Activated T-helper 2 cell treated with anti-CD3 and anti-CD28 coated beads, Interferon-gamma antibody, Interleukin-2, Interleukin-4, amounts not matched to agents 10 μg/mL and 5 μg/mL and 100 μg/mL, durations not matched to agents 14 hours and 24 hours and 36 hours (primary cell): ENCODE measurements around the gene PPM1N. TPM values are rescaled to one million over a fixed set of nuclear protein-coding genes. Genes with fewer than 3 reads are reported as not detected.
"Not testable (repeated sequence)": the region's sequence is repeated elsewhere in the genome, so short reads cannot be mapped to it uniquely, and the experiment has no call there.

ENCODE experiments used
- DNase-seq: peaks from one replicate; pipeline ENCODE4 v3.0.0; 2021; ENCODE audit warnings: low spot score
- H3K27ac Mint-ChIP-seq: one replicate; pipeline ENCODE4 v1.8.0; 2021; ENCODE audit warnings: mixed read lengths
- H3K27me3 Mint-ChIP-seq: one replicate; pipeline ENCODE4 v1.8.0; 2021; ENCODE audit warnings: low read depth, mixed read lengths
- H3K36me3 Mint-ChIP-seq: one replicate; pipeline ENCODE4 v1.8.0; 2021; ENCODE audit warnings: low read depth, mixed read lengths
- H3K4me1 Mint-ChIP-seq: one replicate; pipeline ENCODE4 v1.8.0; 2021; ENCODE audit warnings: low read depth, mixed read lengths
- H3K4me3 Mint-ChIP-seq: one replicate; pipeline ENCODE4 v1.8.0; 2021; ENCODE audit warnings: low read depth, mild to moderate bottlenecking, moderate library complexity, mixed read lengths
- H3K9me3 Mint-ChIP-seq: one replicate; pipeline ENCODE4 v1.8.0; 2021; ENCODE audit warnings: mixed read lengths
- intact Hi-C: fragments of 100-400 bp; cut with micrococcal nuclease; formaldehyde crosslinking; loops from one replicate; pipeline ENCODE4 v1.15.1; 2023
- total RNA-seq: library from RNA; stranded (reverse); gene quantifications from 2 replicates; pipeline ENCODE4 v1.2.3, GENCODE V29; 2022

PPM1N gene
- total RNA-seq, 1 donor from 2014 or later = 2.5 TPM

GRCh38 chr19:45508417-45508860 lies 10.2 kb downstream of the PPM1N start:
- peak; percentile 21 for DNase-seq
- H3K36me3 Mint-ChIP-seq = peaks cover 35% of the 10 kb centered on the region
- H3K27me3 Mint-ChIP-seq = no peaks in the 10 kb centered on the region
- peaks cover 34% of the 10 kb centered on the region for H3K4me1 Mint-ChIP-seq
- H3K9me3 Mint-ChIP-seq = no peaks in the 10 kb centered on the region
- H3K4me3 Mint-ChIP-seq = peak overlapping the region; percentile 99
- H3K27ac Mint-ChIP-seq = no peak overlapping the region
- intact Hi-C loops = loop anchor here (5.0 kb wide), 2 partner anchors 74 to 184 kb away; partner anchors contain the start of genes OPA3, QPCTL and SNRPD2

GRCh38 chr19:45508861-45509691 lies 10.8 kb downstream of the PPM1N start:
- Mint-ChIP-seq H3K9me3 (no peaks in the 10 kb centered on the region), H3K36me3 (peaks cover 39% of the 10 kb centered on the region), H3K4me3 (peak overlapping the region; percentile 99), H3K27ac (peak overlapping the region; percentile 90), H3K27me3 (no peaks in the 10 kb centered on the region), H3K4me1 (peaks cover 38% of the 10 kb centered on the region)
- DNase-seq = peak; percentile 33
- intact Hi-C loops = loop anchor here (5.0 kb wide), 2 partner anchors 73 to 183 kb away; partner anchors contain the start of genes OPA3, QPCTL and SNRPD2

- H3K9me3 Mint-ChIP-seq = no peaks in the 10 kb centered on the region
- H3K36me3 Mint-ChIP-seq = peaks cover 41% of the 10 kb centered on the region
- H3K4me3 Mint-ChIP-seq = peak overlapping the region; percentile 99
- peak overlapping the region; percentile 90 for H3K27ac Mint-ChIP-seq
- no peak for DNase-seq
- peaks cover 39% of the 10 kb centered on the region for H3K4me1 Mint-ChIP-seq
- intact Hi-C loops = loop anchor here (5.0 kb wide), 2 partner anchors 73 to 183 kb away; partner anchors contain the start of genes OPA3, QPCTL and SNRPD2
- H3K27me3 Mint-ChIP-seq = no peaks in the 10 kb centered on the region
Observed at GRCh38 chr19:45509692-45510015, 11.4 kb downstream of the PPM1N start.

- DNase-seq, H3K27me3 Mint-ChIP-seq, H3K9me3 Mint-ChIP-seq, intact Hi-C loops: not testable (repeated sequence)
- peak overlapping the region; percentile 99 for H3K4me3 Mint-ChIP-seq
- peaks cover 43% of the 10 kb centered on the region for H3K36me3 Mint-ChIP-seq
- H3K4me1 Mint-ChIP-seq = peaks cover 44% of the 10 kb centered on the region
- peak overlapping the region; percentile 90 for H3K27ac Mint-ChIP-seq
Observed at GRCh38 chr19:45510352-45510751, 12.1 kb downstream of the PPM1N start.

- Mint-ChIP-seq H3K36me3 (peaks cover 49% of the 10 kb centered on the region), H3K27me3 (no peaks in the 10 kb centered on the region), H3K9me3 (no peaks in the 10 kb centered on the region), H3K4me3 (peak overlapping the region; percentile 49), H3K4me1 (peaks cover 45% of the 10 kb centered on the region), H3K27ac (peak overlapping the region; percentile 90)
- no peak for DNase-seq
- intact Hi-C loops = no loop called here
Observed at GRCh38 chr19:45511074-45511473, 12.8 kb downstream of the PPM1N start.

GRCh38 chr19:45512881-45513483 lies 14.7 kb downstream of the PPM1N start:
- no peak overlapping the region for H3K4me3 Mint-ChIP-seq

GRCh38 chr19:45514376-45515051 lies 16.3 kb downstream of the PPM1N start:
- H3K9me3 Mint-ChIP-seq = no peaks in the 10 kb centered on the region
- peak overlapping the region; percentile 74 for H3K27ac Mint-ChIP-seq
- intact Hi-C loops = no loop called here
- H3K36me3 Mint-ChIP-seq = peaks cover 62% of the 10 kb centered on the region
- DNase-seq = no peak
- no peaks in the 10 kb centered on the region for H3K27me3 Mint-ChIP-seq
- H3K4me1 Mint-ChIP-seq = peaks cover 40% of the 10 kb centered on the region
- peak overlapping the region; percentile 58 for H3K4me3 Mint-ChIP-seq

More at GRCh38 chr19:45512881-45513483, 14.7 kb downstream of the PPM1N start:
- intact Hi-C loops = no loop called here
- Mint-ChIP-seq H3K4me1 (peaks cover 43% of the 10 kb centered on the region), H3K9me3 (no peaks in the 10 kb centered on the region), H3K36me3 (peaks cover 63% of the 10 kb centered on the region), H3K27me3 (no peaks in the 10 kb centered on the region), H3K27ac (peak overlapping the region; percentile 60)
- no peak for DNase-seq

GRCh38 chr19:45515081-45515624 lies 16.9 kb downstream of the PPM1N start:
- no peak for DNase-seq
- intact Hi-C loops = no loop called here
- Mint-ChIP-seq H3K4me3 (no peak overlapping the region), H3K27ac (peak overlapping the region; percentile 74), H3K9me3 (no peaks in the 10 kb centered on the region), H3K4me1 (peaks cover 37% of the 10 kb centered on the region), H3K36me3 (peaks cover 57% of the 10 kb centered on the region), H3K27me3 (no peaks in the 10 kb centered on the region)

- no peak for DNase-seq
- peaks cover 54% of the 10 kb centered on the region for H3K36me3 Mint-ChIP-seq
- H3K4me3 Mint-ChIP-seq = peak overlapping the region; percentile 5
- H3K4me1 Mint-ChIP-seq = peaks cover 31% of the 10 kb centered on the region
- peak overlapping the region; percentile 74 for H3K27ac Mint-ChIP-seq
- H3K27me3 Mint-ChIP-seq = no peaks in the 10 kb centered on the region
- intact Hi-C loops = no loop called here
- no peaks in the 10 kb centered on the region for H3K9me3 Mint-ChIP-seq
Observed at GRCh38 chr19:45515807-45516401, 17.7 kb downstream of the PPM1N start.

- no peaks in the 10 kb centered on the region for H3K27me3 Mint-ChIP-seq
- H3K4me1 Mint-ChIP-seq = peaks cover 24% of the 10 kb centered on the region
- intact Hi-C loops = no loop called here
- peak overlapping the region; percentile 47 for H3K27ac Mint-ChIP-seq
- H3K4me3 Mint-ChIP-seq = no peak overlapping the region
- no peaks in the 10 kb centered on the region for H3K9me3 Mint-ChIP-seq
- DNase-seq = no peak
- peaks cover 53% of the 10 kb centered on the region for H3K36me3 Mint-ChIP-seq
Observed at GRCh38 chr19:45517238-45517637, 19.0 kb downstream of the PPM1N start.

GRCh38 chr19:45517641-45518468 lies 19.6 kb downstream of the PPM1N start:
- no peaks in the 10 kb centered on the region for H3K27me3 Mint-ChIP-seq
- H3K27ac Mint-ChIP-seq = peak overlapping the region; percentile 47
- intact Hi-C loops = no loop called here
- no peak for DNase-seq
- peaks cover 22% of the 10 kb centered on the region for H3K4me1 Mint-ChIP-seq
- H3K36me3 Mint-ChIP-seq = peaks cover 52% of the 10 kb centered on the region
- no peaks in the 10 kb centered on the region for H3K9me3 Mint-ChIP-seq
- H3K4me3 Mint-ChIP-seq = no peak overlapping the region
